Endothelial cell of umbilical vein (primary cell): ENCODE measurements around the gene NRG3.

Source experiments
- CTCF ChIP-seq, 2 donors: IDR thresholded peaks; 1 replicate in 1 of 2; 2 replicates in 1 of 2; pipeline ENCODE4 v1.5.1; 2011; ENCODE audit warnings: low read length in 2 of 2, mild to moderate bottlenecking in 2 of 2, moderate library complexity in 2 of 2, control low read depth in 1 of 2, inconsistent platforms in 1 of 2, low read depth in 1 of 2; ENCODE audit not compliant: insufficient read depth in 1 of 2; ENCODE audit errors: extremely low read depth in 1 of 2
- EZH2 ChIP-seq: IDR thresholded peaks from 2 replicates; pipeline ENCODE4 v1.6.1; 2012; ENCODE audit warnings: borderline replicate concordance, low read depth, mild to moderate bottlenecking, moderate library complexity, low read length, inconsistent platforms; ENCODE audit not compliant: severe bottlenecking
- GATA2 ChIP-seq: IDR thresholded peaks from 2 replicates; pipeline ENCODE4 v1.7.0; 2011; ENCODE audit warnings: low read depth, mild to moderate bottlenecking, moderate library complexity, mixed read lengths, low read length; ENCODE audit not compliant: insufficient read length, insufficient read depth
- JUN ChIP-seq: IDR thresholded peaks from 2 replicates; pipeline ENCODE4 v1.6.1; 2011; ENCODE audit warnings: borderline replicate concordance, low read depth; ENCODE audit not compliant: insufficient read length, insufficient read depth
- MAX ChIP-seq: IDR thresholded peaks from 2 replicates; pipeline ENCODE4 v1.6.1; 2011; ENCODE audit not compliant: insufficient read depth, insufficient read length
- POLR2A ChIP-seq: IDR thresholded peaks from 2 replicates; pipeline ENCODE4 v1.6.1; 2012; ENCODE audit warnings: low read depth, mild to moderate bottlenecking, control low read depth, low read length
- POLR2AphosphoS5 ChIP-seq: IDR thresholded peaks from 2 replicates; pipeline ENCODE4 v1.6.1; 2012; ENCODE audit warnings: low read depth, mild to moderate bottlenecking, control low read depth, low read length, moderate library complexity; ENCODE audit not compliant: insufficient read depth

- TF ChIP-seq CTCF (IDR thresholded peaks at IDR 0.05; ENCODE audit: extremely low read depth in 1 of 2, insufficient read depth in 1 of 2, low read depth in 1 of 2, low read length in 2 of 2) (no peak), POLR2AphosphoS5 (no peak), POLR2A (no peak), EZH2 (no peak), GATA2 (no peak), JUN (no peak), MAX (no peak)
These were observed 103.2 kb downstream of the NRG3 start for GRCh38 chr10:81978238-81978637.
